ENCODE results near the gene TAF5. TPM values are rescaled to one million over a fixed set of nuclear protein-coding genes. Genes with fewer than 3 reads are reported as not detected.

Gene TAF5
- total RNA-seq: 7.5 and 11.3 TPM in 2 replicates

GRCh38 chr10:103367782-103368518, at the start of gene TAF5:
Gene TAF5, plus strand, starts transcription at chr10:103367976. Its CDS starts 14 bp downstream, at chr10:103367990.
- DNase-seq (ENCODE audit: low read depth): peak; percentile 76
- H3K4me3 ChIP-seq (ENCODE audit: low read depth, low read length): peak within 1 kb of the TSS; percentile 85
- TF ChIP-seq, protein P1, sequence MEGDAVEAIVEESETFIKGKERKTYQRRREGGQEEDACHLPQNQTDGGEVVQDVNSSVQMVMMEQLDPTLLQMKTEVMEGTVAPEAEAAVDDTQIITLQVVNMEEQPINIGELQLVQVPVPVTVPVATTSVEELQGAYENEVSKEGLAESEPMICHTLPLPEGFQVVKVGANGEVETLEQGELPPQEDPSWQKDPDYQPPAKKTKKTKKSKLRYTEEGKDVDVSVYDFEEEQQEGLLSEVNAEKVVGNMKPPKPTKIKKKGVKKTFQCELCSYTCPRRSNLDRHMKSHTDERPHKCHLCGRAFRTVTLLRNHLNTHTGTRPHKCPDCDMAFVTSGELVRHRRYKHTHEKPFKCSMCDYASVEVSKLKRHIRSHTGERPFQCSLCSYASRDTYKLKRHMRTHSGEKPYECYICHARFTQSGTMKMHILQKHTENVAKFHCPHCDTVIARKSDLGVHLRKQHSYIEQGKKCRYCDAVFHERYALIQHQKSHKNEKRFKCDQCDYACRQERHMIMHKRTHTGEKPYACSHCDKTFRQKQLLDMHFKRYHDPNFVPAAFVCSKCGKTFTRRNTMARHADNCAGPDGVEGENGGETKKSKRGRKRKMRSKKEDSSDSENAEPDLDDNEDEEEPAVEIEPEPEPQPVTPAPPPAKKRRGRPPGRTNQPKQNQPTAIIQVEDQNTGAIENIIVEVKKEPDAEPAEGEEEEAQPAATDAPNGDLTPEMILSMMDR (conservative IDR thresholded peaks at IDR 0.05; ENCODE audit: low read depth, low read length): no peak

- DNase-seq (ENCODE audit: low read depth): no peak
- no peak overlapping the region for H3K4me3 ChIP-seq (ENCODE audit: low read depth, low read length)
- TF ChIP-seq, protein P1 (conservative IDR thresholded peaks at IDR 0.05; ENCODE audit: low read depth, low read length): no peak
Measured at GRCh38 chr10:103327906-103328305, 39.9 kb upstream of the TAF5 start.

DNA sequence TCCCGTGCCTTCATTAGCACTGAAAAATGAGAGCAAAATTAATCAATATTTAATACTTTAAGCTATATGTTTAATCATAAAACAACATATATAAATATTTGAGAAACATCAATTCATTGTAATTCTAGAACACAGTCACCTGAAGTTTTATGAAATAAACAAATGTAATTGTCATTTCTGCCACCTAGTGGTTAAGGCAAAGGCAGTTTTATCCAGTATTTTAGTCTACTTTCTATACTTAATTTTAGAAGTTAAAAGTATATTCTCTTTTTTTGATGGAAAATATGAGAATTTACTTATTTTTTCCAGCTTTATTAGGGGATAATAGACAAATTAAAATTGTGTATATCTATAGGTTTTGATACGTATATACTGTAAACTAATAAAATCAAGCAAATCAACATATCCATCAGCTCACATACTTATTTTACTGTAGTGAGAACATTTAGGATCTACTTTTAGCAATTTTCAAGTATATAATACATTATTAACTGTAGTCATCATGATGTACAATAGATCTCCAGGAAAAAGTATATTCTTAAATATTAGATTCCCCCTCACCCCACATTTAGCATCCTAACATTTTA, 33.7 kb upstream of the TAF5 start:
- no peak overlapping the region for H3K4me3 ChIP-seq (ENCODE audit: low read depth, low read length)
- TF ChIP-seq, protein P1 (conservative IDR thresholded peaks at IDR 0.05; ENCODE audit: low read depth, low read length): peak; percentile 57
- DNase-seq (ENCODE audit: low read depth): no peak

- H3K4me3 ChIP-seq (ENCODE audit: low read depth, low read length): no peak overlapping the region
- DNase-seq (ENCODE audit: low read depth): no peak
- TF ChIP-seq, protein P1 (conservative IDR thresholded peaks at IDR 0.05; ENCODE audit: low read depth, low read length): no peak
Measured at GRCh38 chr10:103334567-103334966, 33.2 kb upstream of the TAF5 start.

DNA sequence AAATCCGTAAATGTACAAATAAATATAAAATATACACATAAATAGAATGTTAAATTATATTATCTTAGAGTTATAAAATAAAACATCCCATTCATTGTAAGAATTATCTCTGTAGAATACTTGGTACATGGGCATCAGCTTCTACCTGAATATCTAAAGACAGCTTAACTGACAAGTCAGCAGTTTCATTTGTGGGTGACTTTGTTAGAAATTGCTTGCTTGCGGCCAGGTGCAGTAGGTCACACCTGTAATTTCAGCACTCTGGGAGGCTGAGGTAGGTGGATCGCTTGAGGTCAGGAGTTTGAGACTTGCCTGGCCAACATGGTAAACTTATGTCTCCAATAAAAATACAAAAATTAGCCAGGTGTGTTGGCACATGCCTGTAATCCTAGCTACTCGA, 31.4 kb upstream of the TAF5 start:
- DNase-seq (ENCODE audit: low read depth): no peak
- H3K4me3 ChIP-seq (ENCODE audit: low read depth, low read length): no peak overlapping the region
- TF ChIP-seq, protein P1 (conservative IDR thresholded peaks at IDR 0.05; ENCODE audit: low read depth, low read length): no peak

DNA sequence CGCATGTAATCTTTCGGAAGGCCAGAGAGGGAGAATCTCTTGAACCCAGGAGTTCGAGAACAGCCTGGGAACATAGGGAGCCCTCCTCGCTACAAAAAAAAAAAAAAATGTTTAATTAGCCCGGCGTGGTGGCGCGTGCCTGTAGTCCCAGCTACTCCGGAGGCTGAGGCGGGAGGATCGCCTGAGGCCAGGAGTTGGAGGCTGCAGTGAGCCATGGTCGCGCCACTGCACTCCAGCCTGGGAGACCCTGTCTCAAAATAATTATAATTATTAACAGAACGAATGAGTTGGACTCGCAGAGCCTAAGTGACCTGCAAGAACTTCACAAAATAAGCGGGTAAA, 17.6 kb upstream of the TAF5 start:
- peak overlapping the region; percentile 93 for H3K4me3 ChIP-seq (ENCODE audit: low read depth, low read length)
- TF ChIP-seq, protein P1 (conservative IDR thresholded peaks at IDR 0.05; ENCODE audit: low read depth, low read length): no peak
- no peak for DNase-seq (ENCODE audit: low read depth)

Measured in epithelial cell of proximal tubule (primary cell).